Measurements from ENCODE around the gene DOK4. TPM values are rescaled to one million over a fixed set of nuclear protein-coding genes. Genes with fewer than 3 reads are reported as not detected.

Gene DOK4
- total RNA-seq, 1 donor from 2014 or later: 25.5 TPM

DNA sequence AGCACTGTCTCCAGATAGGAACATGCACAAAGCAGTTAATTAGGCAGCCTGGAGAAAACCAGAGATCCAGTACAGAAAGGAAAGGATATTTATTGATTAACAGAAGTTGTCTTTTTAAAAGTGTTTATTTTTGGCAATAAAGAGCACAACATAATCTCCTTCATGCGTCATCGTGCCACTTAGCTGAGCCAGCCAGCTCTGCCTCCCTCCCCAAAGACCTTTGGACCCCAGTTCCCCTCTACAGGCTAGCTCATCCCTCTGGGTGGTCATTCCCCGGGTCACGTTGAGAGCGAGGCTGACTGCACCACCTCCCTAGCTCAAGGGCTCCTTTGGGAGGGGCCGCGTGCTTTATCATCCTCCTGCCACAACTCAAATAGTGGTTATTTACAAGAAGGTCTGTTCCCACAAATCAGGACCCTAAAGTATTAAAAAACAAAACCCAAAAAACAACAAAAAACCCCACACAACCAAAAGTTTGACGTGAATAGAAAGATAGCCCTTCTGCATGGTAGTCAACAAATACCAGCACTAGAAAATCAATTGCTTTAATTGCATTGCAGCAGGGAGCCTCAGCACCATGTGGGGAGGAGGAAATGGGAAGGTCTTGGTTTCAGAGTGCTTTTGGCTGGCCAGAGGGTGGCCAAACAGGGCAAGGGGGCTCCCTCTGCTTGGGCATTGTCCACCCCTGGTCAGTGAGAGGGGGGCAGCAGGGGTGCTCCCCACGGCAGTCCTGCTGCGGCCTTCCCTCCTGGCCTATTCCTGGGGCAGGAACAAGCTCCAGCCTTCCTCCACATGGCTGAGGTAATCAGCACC, 14.2 kb downstream of the DOK4 start:
- peaks cover 17% of the 10 kb centered on the region for H3K36me3 Mint-ChIP-seq (ENCODE audit: low read depth, unreplicated experiment)

GRCh38 chr16:57471209-57471608, 15.1 kb downstream of the DOK4 start:
- no peaks in the 10 kb centered on the region for H3K9me3 Mint-ChIP-seq (ENCODE audit: unreplicated experiment)
- FAIRE-seq (no peak), DNase-seq (ENCODE audit: low read depth) (no peak)
- H3K27ac Mint-ChIP-seq (ENCODE audit: unreplicated experiment): no peak overlapping the region
- H3K4me3 ChIP-seq (ENCODE audit: insufficient read depth, low read depth, low read length): no peak overlapping the region
- no peak overlapping the region for H3K9ac ChIP-seq (ENCODE audit: low read length)
- H3K27me3 ChIP-seq (ENCODE audit: insufficient read depth, low read length): no peaks in the 10 kb centered on the region
- H3K4me1 ChIP-seq (ENCODE audit: insufficient read depth, low read length): no peaks in the 10 kb centered on the region
- peaks cover 17% of the 10 kb centered on the region for H3K36me3 Mint-ChIP-seq (ENCODE audit: low read depth, unreplicated experiment)
- no peak overlapping the region for H3K4me2 ChIP-seq (ENCODE audit: low read length)
- no peak overlapping the region for H3K27ac ChIP-seq (ENCODE audit: low read depth, low read length)
- H3K4me3 Mint-ChIP-seq (ENCODE audit: unreplicated experiment): no peak overlapping the region
- no peaks in the 10 kb centered on the region for H3K27me3 Mint-ChIP-seq (ENCODE audit: low read depth, unreplicated experiment)
- peaks cover 49% of the 10 kb centered on the region for H4K20me1 ChIP-seq (ENCODE audit: insufficient read depth, low read length)
- no peak for TF ChIP-seq CTCF (IDR thresholded peaks at IDR 0.05; ENCODE audit: insufficient read depth, low read depth, low read length)
- no peak for TF ChIP-seq EZH2 (IDR thresholded peaks at IDR 0.05; ENCODE audit: insufficient read depth, low read length)
- no peaks in the 10 kb centered on the region for H3K79me2 ChIP-seq (ENCODE audit: insufficient read depth, low read length)
- no peak overlapping the region for H2AFZ ChIP-seq (ENCODE audit: low read depth, low read length)
- H3K9me3 ChIP-seq (ENCODE audit: insufficient read depth, low read depth, low read length): no peaks in the 10 kb centered on the region
- peaks cover 49% of the 10 kb centered on the region for H3K36me3 ChIP-seq (ENCODE audit: insufficient read depth, low read length)
- H3K4me1 Mint-ChIP-seq (ENCODE audit: low read depth, unreplicated experiment): peaks cover 4% of the 10 kb centered on the region

More for the DNA sequence above, 14.2 kb downstream of the DOK4 start:
- no peak overlapping the region for H3K27ac Mint-ChIP-seq (ENCODE audit: unreplicated experiment)
- H3K27me3 ChIP-seq (ENCODE audit: insufficient read depth, low read length): no peaks in the 10 kb centered on the region
- FAIRE-seq (no peak), DNase-seq (ENCODE audit: low read depth) (no peak)
- no peak overlapping the region for H3K27ac ChIP-seq (ENCODE audit: low read depth, low read length)
- no peak overlapping the region for H3K4me2 ChIP-seq (ENCODE audit: low read length)
- no peaks in the 10 kb centered on the region for H3K27me3 Mint-ChIP-seq (ENCODE audit: low read depth, unreplicated experiment)
- H3K36me3 ChIP-seq (ENCODE audit: insufficient read depth, low read length): peaks cover 43% of the 10 kb centered on the region
- no peak overlapping the region for H2AFZ ChIP-seq (ENCODE audit: low read depth, low read length)
- H4K20me1 ChIP-seq (ENCODE audit: insufficient read depth, low read length): peaks cover 54% of the 10 kb centered on the region
- no peak overlapping the region for H3K4me3 Mint-ChIP-seq (ENCODE audit: unreplicated experiment)
- H3K4me1 Mint-ChIP-seq (ENCODE audit: low read depth, unreplicated experiment): peaks cover 4% of the 10 kb centered on the region
- H3K79me2 ChIP-seq (ENCODE audit: insufficient read depth, low read length): no peaks in the 10 kb centered on the region
- H3K9me3 ChIP-seq (ENCODE audit: insufficient read depth, low read depth, low read length): no peaks in the 10 kb centered on the region
- H3K9ac ChIP-seq (ENCODE audit: low read length): no peak overlapping the region
- H3K4me1 ChIP-seq (ENCODE audit: insufficient read depth, low read length): no peaks in the 10 kb centered on the region
- H3K4me3 ChIP-seq (ENCODE audit: insufficient read depth, low read depth, low read length): no peak overlapping the region
- TF ChIP-seq EZH2 (IDR thresholded peaks at IDR 0.05; ENCODE audit: insufficient read depth, low read length) (no peak), CTCF (IDR thresholded peaks at IDR 0.05; ENCODE audit: insufficient read depth, low read depth, low read length) (no peak)
- no peaks in the 10 kb centered on the region for H3K9me3 Mint-ChIP-seq (ENCODE audit: unreplicated experiment)

- no peak overlapping the region for H3K9ac ChIP-seq (ENCODE audit: low read length)
- H3K27me3 Mint-ChIP-seq (ENCODE audit: low read depth, unreplicated experiment): no peaks in the 10 kb centered on the region
- H3K4me1 Mint-ChIP-seq (ENCODE audit: low read depth, unreplicated experiment): peaks cover 4% of the 10 kb centered on the region
- peaks cover 51% of the 10 kb centered on the region for H4K20me1 ChIP-seq (ENCODE audit: insufficient read depth, low read length)
- H3K4me2 ChIP-seq (ENCODE audit: low read length): no peak overlapping the region
- H3K4me3 Mint-ChIP-seq (ENCODE audit: unreplicated experiment): no peak overlapping the region
- H3K4me1 ChIP-seq (ENCODE audit: insufficient read depth, low read length): no peaks in the 10 kb centered on the region
- FAIRE-seq: no peak
- H3K27ac Mint-ChIP-seq (ENCODE audit: unreplicated experiment): no peak overlapping the region
- H3K36me3 Mint-ChIP-seq (ENCODE audit: low read depth, unreplicated experiment): peaks cover 20% of the 10 kb centered on the region
- DNase-seq (ENCODE audit: low read depth): no peak
- H3K9me3 ChIP-seq (ENCODE audit: insufficient read depth, low read depth, low read length): no peaks in the 10 kb centered on the region
- H3K4me3 ChIP-seq (ENCODE audit: insufficient read depth, low read depth, low read length): no peak overlapping the region
- H3K9me3 Mint-ChIP-seq (ENCODE audit: unreplicated experiment): no peaks in the 10 kb centered on the region
- H3K79me2 ChIP-seq (ENCODE audit: insufficient read depth, low read length): peaks cover 3% of the 10 kb centered on the region
- H3K27ac ChIP-seq (ENCODE audit: low read depth, low read length): no peak overlapping the region
- peaks cover 52% of the 10 kb centered on the region for H3K36me3 ChIP-seq (ENCODE audit: insufficient read depth, low read length)
- no peak overlapping the region for H2AFZ ChIP-seq (ENCODE audit: low read depth, low read length)
- no peaks in the 10 kb centered on the region for H3K27me3 ChIP-seq (ENCODE audit: insufficient read depth, low read length)
- no peak for TF ChIP-seq EZH2 (IDR thresholded peaks at IDR 0.05; ENCODE audit: insufficient read depth, low read length)
- no peak for TF ChIP-seq CTCF (IDR thresholded peaks at IDR 0.05; ENCODE audit: insufficient read depth, low read depth, low read length)
These were observed 15.6 kb downstream of the DOK4 start for GRCh38 chr16:57470711-57471110.
